ENCODE results near the gene NEUROD2. TPM values are rescaled to one million over a fixed set of nuclear protein-coding genes. Genes with fewer than 3 reads are reported as not detected.

NEUROD2 gene
- polyA plus RNA-seq, 1 donor, result 0.05 TPM

DNA sequence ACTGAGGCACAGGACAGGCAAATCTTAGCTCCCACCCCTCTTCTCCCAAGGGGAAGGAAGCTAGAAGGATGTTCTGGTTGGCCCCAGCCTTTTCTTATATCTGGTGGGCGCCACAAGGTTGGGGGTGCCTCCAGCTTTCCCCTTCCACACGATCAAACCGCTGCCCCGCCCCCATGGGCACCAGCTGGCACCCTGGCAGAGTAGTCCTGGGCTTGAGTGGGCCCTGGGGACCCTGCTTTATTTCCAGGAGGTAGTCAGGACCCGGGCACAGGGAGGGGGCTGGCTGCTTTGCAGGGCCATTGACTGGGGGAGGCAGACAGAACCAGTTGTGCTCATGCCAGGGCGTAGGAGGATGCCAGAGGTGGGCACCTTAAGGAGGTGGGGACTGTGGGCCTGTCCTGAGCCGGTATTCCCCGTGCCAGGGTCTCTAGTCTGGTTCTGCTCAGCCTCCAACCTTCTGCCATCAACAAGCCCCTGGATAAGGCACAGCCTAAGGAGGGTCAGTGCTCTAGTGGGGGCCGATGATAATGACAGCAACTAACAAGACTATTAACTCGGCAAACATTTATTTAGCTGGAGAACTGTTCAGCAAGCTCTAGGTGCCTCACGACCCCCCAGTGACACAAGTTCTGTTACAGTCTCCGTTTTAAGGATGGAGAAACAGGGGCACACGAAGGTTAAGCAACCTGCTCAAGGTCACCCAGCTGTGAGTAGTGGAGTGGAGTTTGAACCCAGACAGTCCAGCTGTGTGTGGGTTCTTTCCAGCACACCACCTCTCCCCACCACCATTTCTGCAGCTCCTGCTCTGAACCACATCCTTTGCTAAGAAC is 11.5 kb upstream of the NEUROD2 start:
- no peak for DNase-seq (ENCODE audit: low read depth)

DNA sequence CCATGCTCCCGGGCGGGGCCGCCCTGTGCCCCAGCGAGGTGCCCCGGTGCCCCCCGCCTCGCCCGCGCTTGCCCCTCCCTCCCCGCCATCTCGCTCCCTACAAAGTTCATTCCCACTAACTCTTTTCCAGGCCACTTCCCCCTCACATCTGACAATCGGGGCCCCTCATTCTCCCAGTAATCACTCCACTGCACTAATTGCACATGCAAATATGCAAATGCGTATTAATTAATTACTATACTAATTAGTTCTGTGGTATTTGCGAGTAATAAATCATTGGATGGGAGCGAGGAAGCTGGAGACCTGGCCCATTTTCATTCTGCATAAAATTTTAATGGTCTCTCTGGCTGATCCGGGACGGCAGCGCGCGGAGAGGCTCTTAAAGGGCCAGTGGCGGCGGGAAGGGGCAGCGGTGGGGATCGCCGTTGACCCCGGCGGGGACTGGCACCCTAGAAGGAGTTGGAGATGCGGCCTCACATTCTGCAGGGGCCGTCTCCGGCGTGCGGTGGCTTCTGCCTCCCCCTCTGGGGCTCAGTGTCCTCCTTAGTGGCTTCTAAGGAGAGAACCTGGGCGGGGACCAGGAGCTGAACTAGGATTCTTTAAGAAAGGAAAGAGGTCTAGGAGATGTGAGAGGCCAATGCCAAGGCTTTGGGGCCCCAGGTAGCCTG is 10.7 kb upstream of the NEUROD2 start:
- DNase-seq (ENCODE audit: low read depth), result no peak

DNA sequence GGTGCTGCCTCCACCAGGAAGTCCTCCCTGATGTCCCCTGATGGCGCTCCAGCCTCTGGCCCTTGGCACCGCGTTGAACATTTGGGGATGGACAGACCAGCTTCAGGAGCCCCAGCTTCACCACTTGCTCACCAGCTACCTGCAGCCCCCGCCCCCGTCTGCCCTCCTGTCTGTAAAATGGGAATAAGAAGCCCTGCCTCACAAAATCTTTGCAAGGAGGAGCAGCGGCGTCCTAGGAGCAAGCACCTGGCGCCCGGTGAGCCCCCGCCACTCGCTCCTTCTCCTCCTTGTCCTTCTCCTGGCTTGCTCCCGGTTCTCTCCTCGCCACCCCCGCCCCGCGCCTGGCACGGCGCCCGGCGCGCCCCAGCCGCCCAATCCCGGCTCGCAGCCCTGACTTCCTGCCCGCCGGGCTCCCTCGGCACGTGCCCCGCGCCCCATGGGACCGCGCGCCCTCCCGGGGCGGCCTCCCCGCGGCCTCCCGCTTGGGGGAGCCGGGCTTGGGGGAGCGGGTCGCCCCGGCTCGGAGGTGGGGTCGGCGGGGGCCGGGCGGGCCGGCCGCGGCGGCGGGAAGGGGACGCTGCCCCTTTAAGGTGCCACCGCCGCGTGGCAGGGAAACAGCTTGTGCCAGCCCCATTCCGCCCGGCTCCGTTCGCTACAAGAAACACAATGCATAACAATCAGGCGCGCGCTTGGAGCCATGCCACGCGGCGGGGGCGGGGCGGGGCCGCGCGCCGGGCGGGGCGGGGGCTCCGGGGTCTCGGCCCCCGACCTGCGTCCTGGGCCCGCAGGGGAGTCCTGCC is 9.9 kb upstream of the NEUROD2 start:
- DNase-seq (ENCODE audit: low read depth), result no peak

DNA sequence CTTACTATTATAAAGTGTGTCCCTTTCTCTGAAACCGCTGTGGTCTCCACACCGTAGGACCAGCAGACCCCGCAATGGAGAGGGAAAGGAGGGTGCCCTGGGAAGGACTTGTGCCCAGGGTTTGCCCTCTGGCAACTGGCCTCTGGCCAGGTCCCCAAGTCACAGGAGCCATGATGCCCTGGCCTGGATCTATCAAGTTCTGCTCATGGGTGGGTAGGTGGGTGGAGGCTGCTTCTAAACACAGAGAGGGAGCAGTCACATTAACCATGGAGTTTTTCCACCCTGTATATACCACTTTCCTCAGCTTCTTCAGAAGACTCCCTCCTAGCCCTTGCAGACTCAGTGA is 9.4 kb upstream of the NEUROD2 start:
- no peak for DNase-seq (ENCODE audit: low read depth)

DNA sequence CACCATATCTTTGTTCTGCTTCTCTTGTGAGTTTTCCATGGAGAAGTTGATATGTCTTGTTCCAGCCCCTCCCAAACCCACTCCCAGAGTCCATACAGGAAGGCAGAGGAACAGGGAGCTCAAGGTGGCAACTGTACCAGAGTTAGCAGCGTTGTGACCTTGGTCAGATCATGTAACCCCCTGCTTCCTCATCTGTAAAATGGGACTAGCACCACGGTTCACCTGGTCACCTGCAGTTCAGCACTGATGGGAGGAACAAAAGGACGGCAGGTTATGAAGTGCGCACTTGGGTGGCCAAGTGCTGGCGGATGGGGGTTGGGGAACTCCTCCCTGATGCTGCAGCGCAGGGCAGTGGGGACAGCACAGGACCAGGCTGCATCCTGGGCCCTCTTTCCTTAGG is 7.7 kb upstream of the NEUROD2 start:
- no peak for DNase-seq (ENCODE audit: low read depth)

DNA sequence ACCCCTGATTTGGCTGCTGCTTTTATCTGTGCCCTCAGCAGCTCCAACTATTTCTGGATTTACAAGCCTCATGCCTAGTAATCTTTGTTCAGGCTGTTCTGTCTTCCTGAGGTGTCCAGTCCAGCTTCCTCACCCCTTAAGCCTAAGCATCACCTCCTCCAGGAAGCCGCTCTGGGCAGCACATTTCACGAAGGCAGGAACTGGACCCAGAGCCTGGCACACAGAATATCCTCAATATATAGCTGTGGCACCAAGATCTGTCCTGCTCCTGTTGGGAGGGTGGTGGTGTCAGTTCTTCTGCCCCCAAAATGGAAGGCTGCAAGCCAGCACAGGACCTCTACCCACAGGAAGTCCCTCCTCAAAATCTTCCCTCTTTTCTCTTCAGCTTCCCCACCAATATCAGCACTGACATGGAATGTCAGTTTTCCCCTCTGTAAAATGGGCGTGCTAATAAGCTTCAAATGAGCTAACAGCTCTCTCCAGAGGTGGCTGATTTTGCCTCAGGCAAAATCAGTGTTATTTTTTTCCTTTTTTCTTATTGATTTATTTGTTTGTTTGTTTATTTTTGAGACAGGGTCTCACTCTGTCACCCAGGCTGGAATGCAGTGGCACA is 6.9 kb upstream of the NEUROD2 start:
- no peak for DNase-seq (ENCODE audit: low read depth)

DNA sequence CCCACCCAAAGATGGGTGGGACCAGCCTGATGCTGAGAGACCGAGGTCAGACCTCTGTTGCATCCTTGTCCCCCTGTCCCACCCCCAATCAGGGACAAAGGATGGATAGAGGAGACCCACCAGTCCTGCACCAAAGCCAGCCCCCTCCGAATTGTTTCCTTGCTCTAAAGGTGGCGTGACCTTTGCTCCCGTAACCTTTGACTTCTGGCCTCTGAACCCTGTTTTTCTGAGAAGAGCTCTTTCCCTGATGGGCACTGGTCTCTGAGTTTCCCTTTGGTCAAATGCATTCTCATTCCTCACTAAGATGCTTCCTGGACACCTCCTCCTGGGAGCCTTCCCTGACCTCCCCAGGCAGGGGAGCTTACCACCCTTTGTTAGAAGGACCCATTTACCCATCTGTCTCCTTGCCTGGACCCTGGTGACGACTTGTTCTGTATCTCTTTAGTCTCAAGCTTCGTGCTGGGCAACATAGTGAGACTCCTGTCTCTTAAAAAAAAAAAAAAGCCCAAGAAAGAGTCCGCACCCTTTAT is 5.3 kb upstream of the NEUROD2 start:
- DNase-seq (ENCODE audit: low read depth), result no peak

DNA sequence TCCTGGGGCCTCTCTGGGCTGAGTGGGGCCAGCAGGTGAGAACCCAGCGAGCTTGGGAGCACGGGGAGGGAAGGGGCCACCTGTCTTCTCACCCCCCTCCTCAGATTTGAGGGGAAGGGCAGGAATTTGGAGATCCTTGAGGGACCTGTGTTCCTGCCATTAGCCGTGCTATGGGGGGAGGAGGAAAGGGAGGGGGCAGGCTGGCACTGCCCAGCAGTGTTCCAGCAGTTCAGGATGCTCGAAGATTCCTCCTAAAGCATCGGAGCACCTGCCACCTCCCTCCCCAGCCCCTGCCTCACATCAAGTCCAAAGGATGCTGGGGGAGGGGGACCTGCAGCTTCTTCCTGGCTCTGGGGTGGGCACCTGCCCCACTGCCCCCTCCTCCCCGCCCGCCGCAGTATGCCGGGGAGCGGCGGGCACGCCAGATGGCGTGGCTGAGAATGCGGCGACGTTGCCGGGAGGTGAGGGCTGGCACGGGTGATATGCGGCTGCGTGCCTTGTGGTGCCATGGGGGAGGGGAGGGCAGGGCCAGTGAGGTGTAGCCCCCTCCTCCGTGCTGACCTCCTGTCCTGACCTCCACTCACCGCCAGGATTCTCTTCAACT is 4.7 kb upstream of the NEUROD2 start:
- no peak for DNase-seq (ENCODE audit: low read depth)

DNA sequence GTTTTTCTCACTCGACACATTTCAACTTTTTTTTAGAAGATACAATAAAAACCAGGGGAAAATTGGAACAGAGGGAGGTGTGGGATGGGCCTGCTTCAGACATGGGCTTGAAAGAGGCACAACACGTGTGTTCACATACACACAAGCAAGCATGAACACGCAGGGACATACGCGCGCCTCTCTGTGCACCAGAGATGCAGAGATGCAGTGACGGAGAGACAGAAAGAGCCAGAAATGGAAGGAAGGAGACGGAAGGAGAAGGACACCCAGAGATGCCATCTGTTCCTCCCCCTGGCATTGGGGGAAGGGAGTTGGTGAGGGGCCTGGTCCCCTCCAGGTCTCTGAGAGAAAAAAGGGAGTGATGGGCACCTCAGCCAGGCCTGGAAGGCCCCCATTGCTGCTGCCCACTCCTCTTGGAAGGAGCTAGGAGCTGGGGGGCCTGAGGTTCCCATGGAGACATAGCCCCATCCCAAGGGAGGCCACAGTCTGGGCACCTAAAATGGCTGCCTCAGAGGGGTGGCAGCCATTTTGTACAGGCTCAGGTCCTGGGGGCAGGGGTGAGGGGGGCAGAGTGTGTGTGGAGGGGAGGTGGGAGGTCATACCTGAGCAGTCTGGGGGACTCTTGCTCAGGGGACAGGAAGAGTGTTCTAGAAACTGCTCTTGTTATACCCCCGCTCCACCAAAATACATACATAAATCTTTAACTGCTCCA is 3.8 kb upstream of the NEUROD2 start:
- no peak for DNase-seq (ENCODE audit: low read depth)

DNA sequence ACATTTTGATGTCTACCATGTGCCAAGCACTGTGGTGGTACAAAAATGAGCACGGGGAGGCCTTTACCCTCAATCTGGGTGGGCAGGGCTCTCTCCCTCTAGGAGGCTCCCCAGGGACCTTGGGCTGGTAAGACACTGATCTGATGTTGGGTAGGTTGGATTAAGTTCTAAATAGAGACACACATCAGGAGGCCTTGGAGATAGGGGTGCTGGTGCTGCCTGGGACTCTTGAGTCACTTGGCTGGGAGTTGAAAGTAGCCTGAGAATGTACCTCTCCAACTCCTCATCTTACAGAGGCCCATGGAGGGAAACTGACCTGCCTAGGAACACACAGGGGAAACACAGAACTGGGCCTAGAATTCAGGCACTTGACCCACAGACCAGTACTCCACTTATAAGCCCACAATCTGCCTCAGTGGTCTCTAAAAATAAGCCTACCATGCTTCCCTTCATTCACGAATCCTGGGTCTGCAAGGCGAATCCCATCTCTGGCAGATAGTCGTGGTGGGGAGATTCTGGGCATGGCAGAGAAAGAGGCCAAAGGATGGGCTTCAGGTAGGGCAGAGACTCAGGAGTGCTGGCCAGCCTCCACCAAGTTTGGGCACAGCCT is 1.8 kb upstream of the NEUROD2 start:
- no peak for DNase-seq (ENCODE audit: low read depth)

DNA sequence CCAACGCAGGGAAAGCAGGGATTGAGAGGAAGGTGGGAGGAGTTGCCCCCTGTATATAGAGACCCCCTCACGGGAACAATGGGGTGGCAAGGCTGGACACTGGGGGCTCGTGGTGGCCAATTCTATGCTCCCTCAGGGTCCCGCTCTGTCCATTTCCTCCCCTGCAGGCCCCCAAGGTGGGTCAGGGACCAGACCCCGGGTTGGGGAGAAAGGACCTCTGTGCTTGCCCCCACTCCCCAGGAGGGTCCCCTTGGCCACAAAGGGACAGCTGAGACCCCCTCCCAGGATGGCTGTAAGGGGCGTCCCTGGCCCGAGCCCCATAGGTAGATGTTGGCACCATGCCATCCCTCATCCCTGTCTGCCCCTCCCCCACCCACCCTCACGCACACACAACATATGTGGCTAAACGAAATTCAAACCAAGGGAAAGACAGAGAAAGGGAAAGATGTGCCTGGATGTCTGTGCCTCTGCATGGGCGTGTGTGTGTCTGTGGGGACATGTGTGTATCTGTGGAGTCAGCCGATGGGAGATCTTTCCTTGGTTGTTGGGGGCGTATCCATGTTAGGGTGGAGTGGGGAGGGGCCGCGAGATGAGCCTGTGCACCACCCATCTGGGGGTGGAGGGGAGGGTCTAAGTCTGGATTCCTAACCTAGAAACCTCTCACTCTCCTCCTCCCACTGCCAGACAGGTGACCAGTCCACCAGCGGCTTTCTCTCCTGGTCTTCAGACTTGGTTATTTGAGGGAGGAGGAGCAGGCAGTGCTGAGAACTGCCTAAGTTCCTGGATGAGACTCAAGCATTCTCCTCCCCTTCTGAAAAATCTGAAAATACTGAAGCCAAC is 642 bp upstream of the NEUROD2 start:
- DNase-seq (ENCODE audit: low read depth), result no peak

DNA sequence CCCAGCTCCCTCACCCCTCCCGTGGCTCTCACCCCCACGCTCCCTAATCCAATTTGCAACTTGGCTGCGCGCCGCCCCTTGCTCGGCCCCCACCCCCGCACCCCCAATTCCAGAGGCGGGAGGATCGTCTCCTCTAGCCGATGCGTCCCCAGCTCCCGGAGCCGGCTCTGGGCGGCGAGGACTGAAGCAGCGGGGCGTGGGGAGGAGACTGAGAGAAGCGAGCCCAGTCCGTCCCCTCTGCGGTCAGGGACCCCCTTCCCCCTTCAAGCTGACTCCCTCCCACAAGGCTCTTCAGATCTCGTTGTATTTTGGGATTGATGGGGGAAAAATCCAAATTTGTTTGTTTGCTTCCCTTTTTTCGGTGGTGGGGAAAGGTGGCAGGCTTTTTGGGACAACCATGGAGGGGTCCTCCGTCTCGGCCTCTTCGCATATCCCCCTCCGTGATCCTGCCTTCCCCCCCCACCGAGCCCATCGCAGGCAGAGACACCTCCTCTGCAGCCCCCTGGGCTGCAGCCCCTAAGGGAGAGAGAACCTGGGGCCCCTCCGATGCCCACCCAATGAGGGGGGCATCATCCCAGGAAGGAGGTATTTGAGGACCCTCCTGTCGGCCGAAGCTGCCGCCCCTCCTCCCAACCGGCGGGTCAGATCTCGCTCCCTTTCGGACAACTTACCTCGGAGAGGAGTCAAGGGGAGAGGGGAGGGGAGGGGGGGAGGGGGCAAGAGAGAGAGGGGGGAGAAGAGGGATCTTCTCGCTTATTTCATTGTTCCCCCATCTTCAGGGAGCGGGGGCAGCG is 466 bp downstream of the NEUROD2 start:
- no peak for DNase-seq (ENCODE audit: low read depth)

DNA sequence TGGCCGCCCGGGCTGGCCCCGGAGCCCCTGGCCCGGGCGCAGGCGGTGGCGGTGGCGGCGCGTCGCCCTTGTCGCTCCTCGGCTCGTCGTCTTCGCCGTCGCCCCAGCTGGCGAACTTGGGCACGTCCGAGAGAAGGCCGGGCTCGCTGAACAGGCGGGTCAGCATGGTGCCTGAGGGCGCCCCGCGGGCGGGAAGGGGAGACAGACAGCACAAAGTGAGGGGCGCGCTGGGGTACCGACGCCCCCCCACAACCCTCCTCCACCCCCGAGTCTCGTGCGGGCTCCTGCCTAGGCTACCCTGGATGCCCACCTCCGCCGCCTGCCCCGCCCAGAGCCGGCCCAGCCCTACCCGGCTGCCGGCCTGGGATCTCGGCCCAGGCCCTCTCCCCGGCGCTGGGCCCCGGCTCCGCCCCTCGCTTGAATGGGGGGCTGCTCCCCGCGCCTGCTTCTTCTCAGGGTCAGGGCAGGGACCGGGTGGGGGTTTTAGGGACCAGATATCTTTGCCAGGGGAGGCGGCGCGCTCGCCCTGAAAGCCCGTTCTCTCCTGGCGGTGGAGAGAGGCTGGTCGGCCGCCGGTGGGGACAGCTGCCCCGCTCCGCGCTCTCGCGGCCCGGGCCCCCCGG is 1.2 kb downstream of the NEUROD2 start:
- no peak for DNase-seq (ENCODE audit: low read depth)

DNA sequence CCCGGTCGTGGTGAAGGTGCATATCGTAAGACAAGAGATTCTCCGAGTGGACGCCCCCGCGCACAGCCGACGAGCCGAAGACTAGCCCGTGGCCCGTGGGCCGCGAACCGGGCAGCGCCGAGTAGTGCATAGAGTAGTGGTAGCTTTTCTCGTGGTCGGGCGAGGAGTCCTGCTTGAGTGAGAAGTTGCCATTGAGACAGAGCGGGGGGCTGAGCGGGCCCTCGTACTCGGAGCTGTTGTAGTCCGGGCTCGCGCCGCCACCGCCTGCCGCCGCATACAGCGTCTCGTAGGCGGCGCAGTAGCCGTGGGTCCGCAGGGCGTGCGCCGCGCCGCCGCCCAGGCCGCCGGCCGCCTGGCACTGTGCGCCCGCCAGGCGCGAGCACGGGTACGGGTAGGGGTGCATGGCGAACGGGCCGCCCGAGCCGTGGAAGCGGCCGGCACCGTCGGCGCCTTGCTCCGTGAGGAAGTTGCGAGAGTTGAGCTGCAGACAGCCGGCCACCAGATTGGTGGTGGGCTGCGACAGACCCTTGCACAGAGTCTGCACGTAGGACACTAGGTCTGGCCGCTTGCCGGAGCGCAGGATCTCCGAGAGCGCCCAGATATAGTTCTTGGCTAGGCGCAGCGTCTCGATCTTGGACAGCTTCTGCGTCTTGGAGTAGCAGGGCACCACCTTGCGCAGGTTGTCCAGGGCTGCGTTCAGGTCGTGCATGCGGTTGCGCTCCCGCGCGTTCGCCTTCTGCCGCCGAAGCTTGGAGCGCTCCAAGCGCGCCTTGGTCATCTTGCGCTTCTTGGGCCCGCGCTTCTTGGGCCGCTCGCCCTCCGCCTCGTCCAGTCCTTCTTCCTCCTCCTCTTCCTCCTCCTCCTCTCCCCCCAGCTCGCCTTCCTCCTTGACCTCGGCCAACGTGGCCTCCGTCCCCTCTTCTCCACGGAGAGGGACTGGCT is 2.0 kb downstream of the NEUROD2 start:
- no peak for DNase-seq (ENCODE audit: low read depth)

DNA sequence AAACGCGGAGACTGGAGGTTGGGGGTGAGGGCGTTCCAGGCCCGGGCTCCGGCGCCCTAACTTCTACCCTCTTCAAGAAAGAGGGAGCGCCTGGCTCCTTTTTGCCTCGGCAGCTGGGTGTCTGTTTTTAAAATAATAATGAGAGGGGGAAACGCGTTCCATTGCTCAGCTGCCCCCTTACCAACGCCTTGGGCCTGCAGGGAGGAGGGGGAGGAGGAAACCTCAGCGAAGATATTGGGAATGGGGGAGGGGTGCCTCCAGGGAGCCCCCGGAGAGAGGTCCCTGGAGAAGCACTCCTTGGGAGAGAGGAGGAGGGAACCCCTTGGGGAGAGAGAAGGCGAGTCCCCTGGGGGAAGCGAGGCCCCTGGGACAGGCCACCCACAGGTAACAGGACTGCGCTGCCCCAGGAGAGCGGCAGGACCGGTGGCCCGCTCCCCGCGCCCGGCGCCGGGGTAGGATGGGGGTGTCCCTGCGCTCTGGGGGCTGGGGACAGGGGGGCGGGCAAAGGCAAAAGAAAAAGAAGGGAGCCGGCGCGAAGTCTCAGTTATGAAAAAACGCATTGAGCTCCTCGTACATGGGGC is 2.7 kb downstream of the NEUROD2 start:
- DNase-seq (ENCODE audit: low read depth), result no peak

DNA sequence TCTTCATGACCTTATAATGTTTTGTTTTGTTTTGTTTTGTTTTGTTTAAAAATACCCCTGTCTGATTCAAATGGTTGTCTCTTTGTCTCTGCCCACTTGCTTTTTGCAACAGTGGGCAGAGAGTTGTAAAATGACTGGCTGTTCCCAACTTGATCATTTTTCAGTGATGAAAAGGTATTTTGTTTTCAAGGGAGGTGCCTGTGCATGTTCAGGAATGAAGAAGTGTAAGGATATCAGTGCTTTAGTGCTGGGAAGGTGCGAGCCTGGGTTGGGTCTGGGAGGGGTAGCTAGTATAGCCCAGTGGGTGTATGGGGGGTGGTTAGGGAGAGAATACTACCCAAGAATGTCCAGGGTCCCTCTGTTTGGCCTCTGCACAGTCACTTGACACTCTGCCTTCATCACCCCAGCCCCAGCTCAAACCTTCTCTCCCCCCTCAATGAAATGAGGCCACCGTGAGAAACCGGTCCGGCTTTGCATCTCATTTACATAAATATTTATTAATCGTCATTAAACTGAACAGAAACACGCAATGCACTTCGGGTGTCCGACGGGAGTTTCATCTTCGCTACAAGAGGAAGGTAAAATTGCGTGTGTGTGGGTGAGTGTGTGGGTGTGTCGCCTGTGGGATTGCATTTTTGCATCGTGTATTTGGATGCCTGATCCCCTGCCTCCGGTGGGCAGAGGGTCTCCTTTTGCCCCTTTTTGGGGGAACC is 4.3 kb downstream of the NEUROD2 start:
- DNase-seq (ENCODE audit: low read depth), result no peak

Data from forelimb muscle (tissue), 1 donor.